ENCODE results near the gene KRTAP7-1. TPM values are rescaled to one million over a fixed set of nuclear protein-coding genes. Genes with fewer than 3 reads are reported as not detected.

The KRTAP7-1 gene
- not detected for total RNA-seq
- long read RNA-seq = 0 reads

GRCh38 chr21:30829659-30830058, at the start of gene KRTAP7-1:
Gene KRTAP7-1 (minus strand): TSS chr21:30829759. CDS start chr21:30829698, 61 bp downstream.
- no peaks in the 10 kb centered on the region for H3K27me3 ChIP-seq
- no peaks in the 10 kb centered on the region for H3K9me3 ChIP-seq
- H3K27ac ChIP-seq = no peak within 1 kb of the TSS
- DNase-seq (no peak), ATAC-seq (no peak)
- TF ChIP-seq, protein P1, sequence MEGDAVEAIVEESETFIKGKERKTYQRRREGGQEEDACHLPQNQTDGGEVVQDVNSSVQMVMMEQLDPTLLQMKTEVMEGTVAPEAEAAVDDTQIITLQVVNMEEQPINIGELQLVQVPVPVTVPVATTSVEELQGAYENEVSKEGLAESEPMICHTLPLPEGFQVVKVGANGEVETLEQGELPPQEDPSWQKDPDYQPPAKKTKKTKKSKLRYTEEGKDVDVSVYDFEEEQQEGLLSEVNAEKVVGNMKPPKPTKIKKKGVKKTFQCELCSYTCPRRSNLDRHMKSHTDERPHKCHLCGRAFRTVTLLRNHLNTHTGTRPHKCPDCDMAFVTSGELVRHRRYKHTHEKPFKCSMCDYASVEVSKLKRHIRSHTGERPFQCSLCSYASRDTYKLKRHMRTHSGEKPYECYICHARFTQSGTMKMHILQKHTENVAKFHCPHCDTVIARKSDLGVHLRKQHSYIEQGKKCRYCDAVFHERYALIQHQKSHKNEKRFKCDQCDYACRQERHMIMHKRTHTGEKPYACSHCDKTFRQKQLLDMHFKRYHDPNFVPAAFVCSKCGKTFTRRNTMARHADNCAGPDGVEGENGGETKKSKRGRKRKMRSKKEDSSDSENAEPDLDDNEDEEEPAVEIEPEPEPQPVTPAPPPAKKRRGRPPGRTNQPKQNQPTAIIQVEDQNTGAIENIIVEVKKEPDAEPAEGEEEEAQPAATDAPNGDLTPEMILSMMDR (IDR thresholded peaks at IDR 0.05) = no peak
- no peaks in the 10 kb centered on the region for H3K4me1 ChIP-seq
- H3K36me3 ChIP-seq = no peaks in the 10 kb centered on the region
- intact Hi-C loops (cut with DNase I) = no loop called here
- no peak within 1 kb of the TSS for H3K4me3 ChIP-seq

GRCh38 chr21:30874526-30874925, 45.0 kb upstream of the KRTAP7-1 start:
- Histone ChIP-seq H3K4me3 (no peak overlapping the region), H3K27me3 (no peaks in the 10 kb centered on the region), H3K9me3 (no peaks in the 10 kb centered on the region), H3K4me1 (no peaks in the 10 kb centered on the region), H3K27ac (no peak overlapping the region), H3K36me3 (no peaks in the 10 kb centered on the region)
- no peak for DNase-seq
- TF ChIP-seq, protein P1 (IDR thresholded peaks at IDR 0.05) = no peak
- ATAC-seq = no peak
- intact Hi-C loops (cut with DNase I) = no loop called here

DNA sequence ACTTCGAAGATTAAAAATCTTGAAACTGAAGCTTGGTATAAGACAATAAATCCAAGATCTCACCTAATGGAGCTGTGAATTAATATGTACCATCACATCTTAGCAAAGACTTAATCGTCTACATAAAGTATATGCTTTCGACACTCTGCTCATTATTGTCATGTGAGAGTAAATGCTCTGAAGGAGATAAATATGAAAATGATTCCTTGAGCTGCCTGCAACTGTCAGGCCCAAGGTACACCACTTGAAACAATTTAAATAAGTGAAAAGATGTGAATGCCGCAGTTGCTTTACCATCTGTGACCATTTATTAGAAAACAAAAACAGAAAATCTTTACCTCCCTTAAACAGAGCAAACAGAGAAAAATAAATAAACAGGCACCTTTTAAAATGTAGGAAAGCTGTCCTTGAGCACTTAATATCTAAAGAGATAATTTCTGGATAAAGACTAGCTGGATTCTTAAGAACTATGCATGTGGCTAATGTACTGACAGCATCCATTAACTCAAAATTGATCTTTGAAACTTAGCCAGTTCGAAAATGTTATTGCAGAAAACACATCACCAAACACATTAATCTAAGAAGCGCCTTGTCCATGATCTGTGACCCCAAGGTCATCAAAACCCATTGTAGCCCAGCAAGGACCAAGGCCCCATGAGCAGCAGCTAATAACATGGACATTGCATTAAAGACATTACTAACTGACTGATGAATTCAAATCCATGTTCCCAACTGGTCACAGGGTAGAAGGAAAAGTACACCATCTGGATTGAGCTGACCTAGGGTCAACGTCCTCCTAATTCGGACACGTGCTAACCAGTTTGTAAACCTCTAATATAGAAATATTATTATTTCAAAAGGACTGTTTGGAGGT, 18.3 kb upstream of the KRTAP7-1 start:
- no peaks in the 10 kb centered on the region for H3K4me1 ChIP-seq
- no peak overlapping the region for H3K27ac ChIP-seq
- H3K27me3 ChIP-seq = no peaks in the 10 kb centered on the region
- DNase-seq = no peak
- intact Hi-C loops (cut with DNase I) = no loop called here
- no peak overlapping the region for H3K4me3 ChIP-seq
- TF ChIP-seq, protein P1 (IDR thresholded peaks at IDR 0.05) = no peak
- H3K9me3 ChIP-seq = no peaks in the 10 kb centered on the region
- no peak for ATAC-seq
- H3K36me3 ChIP-seq = no peaks in the 10 kb centered on the region

DNA sequence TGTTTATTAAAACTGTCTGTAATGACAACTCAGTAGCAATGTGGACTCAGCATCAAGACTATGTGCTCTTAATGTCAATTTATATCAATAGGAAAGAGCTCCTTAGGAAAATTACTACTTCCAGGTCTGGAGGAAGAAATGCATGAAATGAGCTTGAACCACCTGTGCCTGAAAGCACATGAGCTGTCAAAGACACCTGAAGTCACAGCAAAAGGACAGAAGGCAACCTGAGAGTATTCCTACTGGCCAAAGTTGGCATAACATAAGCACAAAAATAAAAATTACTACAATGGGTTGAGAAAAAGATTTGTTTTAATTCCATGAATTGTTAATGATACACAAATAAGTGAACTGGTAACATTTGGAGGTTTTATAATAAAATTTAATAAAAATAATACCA, 13.4 kb upstream of the KRTAP7-1 start:
- Histone ChIP-seq H3K4me3 (no peak overlapping the region), H3K27ac (no peak overlapping the region), H3K9me3 (no peaks in the 10 kb centered on the region), H3K36me3 (no peaks in the 10 kb centered on the region), H3K27me3 (no peaks in the 10 kb centered on the region), H3K4me1 (no peaks in the 10 kb centered on the region)
- TF ChIP-seq, protein P1 (IDR thresholded peaks at IDR 0.05) = no peak
- intact Hi-C loops (cut with DNase I) = no loop called here
- DNase-seq (no peak), ATAC-seq (no peak)

DNA sequence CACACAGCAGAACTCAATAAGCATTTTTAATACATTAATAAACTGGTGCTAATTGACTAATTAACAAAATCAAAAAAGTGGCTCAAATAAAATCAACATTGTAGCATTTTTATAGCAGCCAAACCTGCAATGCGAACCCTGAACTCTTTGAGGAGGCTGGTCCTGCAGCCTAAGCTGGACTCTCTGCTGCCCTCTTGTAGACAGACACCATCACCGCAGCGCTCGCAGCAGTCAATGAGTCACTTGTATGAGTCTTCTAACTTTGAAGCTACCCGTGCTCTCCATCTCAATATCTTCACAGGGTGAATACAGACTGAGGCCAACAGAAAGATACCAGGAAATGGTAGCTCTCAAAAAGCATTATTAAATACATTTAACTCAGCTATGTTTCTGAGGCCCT, 9.7 kb upstream of the KRTAP7-1 start:
- Histone ChIP-seq H3K4me3 (no peak overlapping the region), H3K27ac (no peak overlapping the region), H3K27me3 (no peaks in the 10 kb centered on the region), H3K4me1 (no peaks in the 10 kb centered on the region), H3K9me3 (no peaks in the 10 kb centered on the region), H3K36me3 (no peaks in the 10 kb centered on the region)
- ATAC-seq (peak; percentile 45), DNase-seq (no peak)
- TF ChIP-seq, protein P1 (IDR thresholded peaks at IDR 0.05) = peak; percentile 18
- intact Hi-C loops (cut with DNase I) = no loop called here

Data from upper lobe of right lung (tissue), 1 donor.